HepG2 (cell line): Measurements from ENCODE around the gene C11orf16. TPM values are rescaled to one million over a fixed set of nuclear protein-coding genes. Genes with fewer than 3 reads are reported as not detected.

Experiments
- ATAC-seq: fragments of 200-7000 bp; cut with Tn5 transposase; 3 replicates; pipeline ENCODE4 v1.9.1; 2020; ENCODE audit warnings: mild to moderate bottlenecking, moderate library complexity
- BruUV-seq: library from RNA; stranded (reverse); fragments of 400-500 nt; replicated peaks from 2 replicates; lab custom pipeline; 2021; lab: Mats Ljungman, UMichigan
- CTCF ChIA-PET: fragments of 300-600 bp; formaldehyde crosslinking; extraction: SDS; loops from one replicate; lab custom pipeline; 2021; ENCODE audit warnings: low total read pairs, inconsistent platforms, low intra/inter-chr PET ratio; lab: Yijun Ruan, JAX
- POLR2A ChIA-PET: fragments of 350-600 bp; sonication (Branson Sonifier 250); formaldehyde crosslinking; loops from one replicate; lab custom pipeline; 2020; ENCODE audit warnings: antibody characterized with exemption, inconsistent platforms; lab: Yijun Ruan, JAX
- DNase-seq: peaks from one replicate; pipeline ENCODE4 v3.0.0-alpha.2; 2015; ENCODE audit warnings: low spot score
- FAIRE-seq: peaks from 3 replicates; lab custom pipeline; 2011; peaks lifted over from hg19 to GRCh38; lab: Jason Lieb, UNC
- H2AFZ ChIP-seq: one replicate; pipeline ENCODE4 v1.6.1; 2011; ENCODE audit warnings: low read length, inconsistent platforms
- H3K27ac ChIP-seq: fragments of 300-600 bp; 3 replicates; pipeline ENCODE4 v1.8.0; 2011; ENCODE audit warnings: mixed run types, mild to moderate bottlenecking, mixed read lengths, low read length, inconsistent platforms; ENCODE audit not compliant: insufficient read depth; ENCODE audit errors: extremely low read length
- H3K27me3 ChIP-seq, 2 experiments: fragments of 200-600 bp in 1 of 2; 2 replicates in 1 of 2; 3 replicates in 1 of 2; pipeline versions ENCODE4 v1.6.0 to v1.8.0; 2011; ENCODE audit warnings: low read length in 2 of 2, mild to moderate bottlenecking in 2 of 2, moderate library complexity in 2 of 2, inconsistent platforms in 1 of 2; ENCODE audit not compliant: insufficient read depth in 2 of 2, control insufficient read depth in 1 of 2
- H3K36me3 ChIP-seq, 2 experiments: fragments of 200-600 bp in 1 of 2; replicated peaks in 1 of 2; 2 replicates in 1 of 2; 3 replicates in 1 of 2; pipeline versions ENCODE4 v1.5.1 to v1.8.0; 2011; ENCODE audit warnings: low read length in 2 of 2, inconsistent platforms in 1 of 2; ENCODE audit not compliant: insufficient read depth in 2 of 2, control insufficient read depth in 1 of 2
- H3K4me1 ChIP-seq: 2 replicates; pipeline ENCODE4 v1.5.1; 2012; ENCODE audit warnings: low read length, inconsistent platforms; ENCODE audit not compliant: insufficient read depth
- H3K4me2 ChIP-seq: 2 replicates; pipeline ENCODE4 v1.6.0; 2011; ENCODE audit warnings: low read depth, low read length, inconsistent platforms
- H3K4me3 ChIP-seq, 3 experiments: fragments of 200-600 bp in 1 of 3; sonication (generic), shearing (Covaris generic) in 1 of 3; replicated peaks in 1 of 3; 2 replicates each; pipeline ENCODE4 v1.5.1; 2011 to 2016; ENCODE audit warnings: low read length in 3 of 3, inconsistent platforms in 2 of 3, low read depth in 2 of 3, mild to moderate bottlenecking in 2 of 3, control low read depth in 1 of 3, mixed read lengths in 1 of 3; ENCODE audit not compliant: insufficient read depth in 1 of 3
- H3K79me2 ChIP-seq: one replicate; pipeline ENCODE4 v1.6.1; 2011; ENCODE audit warnings: low read length, inconsistent platforms; ENCODE audit not compliant: insufficient read depth
- H3K9ac ChIP-seq: 2 replicates; pipeline ENCODE4 v1.6.0; 2011; ENCODE audit warnings: mild to moderate bottlenecking, low read depth, low read length, inconsistent platforms; ENCODE audit not compliant: insufficient read depth
- H3K9me3 ChIP-seq: 2 replicates; pipeline ENCODE4 v1.5.1; 2012; ENCODE audit warnings: mild to moderate bottlenecking, low read length
- H4K20me1 ChIP-seq: 2 replicates; pipeline ENCODE4 v1.6.0; 2011; ENCODE audit warnings: inconsistent platforms, mild to moderate bottlenecking, low read length, moderate library complexity; ENCODE audit not compliant: insufficient read depth
- CAMTA2 ChIP-seq: sonication (generic); formaldehyde crosslinking; IDR thresholded peaks from 2 replicates; pipeline ENCODE4 v1.4.0; 2020; ENCODE audit warnings: mild to moderate bottlenecking, missing genetic modification reagents, borderline replicate concordance
- FOXM1 ChIP-seq: sonication (generic); formaldehyde crosslinking; IDR thresholded peaks from 2 replicates; pipeline ENCODE4 v1.5.0; 2020; ENCODE audit warnings: missing genetic modification reagents
- FOXP1 ChIP-seq, 2 experiments: fragments of 450-650 bp in 1 of 2; IDR thresholded peaks; 2 replicates each; pipeline ENCODE4 v1.6.1; 2017 to 2018; ENCODE audit warnings: antibody characterized with exemption in 1 of 2
- GATAD1 ChIP-seq: IDR thresholded peaks from 2 replicates; pipeline ENCODE4 v1.6.1; 2016; ENCODE audit warnings: missing genetic modification reagents, missing compliant biosample characterization
- GMEB1 ChIP-seq: sonication (generic); formaldehyde crosslinking; IDR thresholded peaks from 2 replicates; pipeline ENCODE4 v1.5.1; 2020; ENCODE audit warnings: missing genetic modification reagents, mild to moderate bottlenecking, borderline replicate concordance
- NFE2L1 ChIP-seq: sonication (generic); formaldehyde crosslinking; IDR thresholded peaks from 2 replicates; pipeline ENCODE4 v1.4.0; 2020; ENCODE audit warnings: missing genetic modification reagents, mild to moderate bottlenecking, borderline replicate concordance
- SP5 ChIP-seq: IDR thresholded peaks from 2 replicates; pipeline ENCODE4 v1.6.1; 2016; ENCODE audit warnings: low read depth, borderline replicate concordance
- UBTF ChIP-seq: sonication (generic); formaldehyde crosslinking; IDR thresholded peaks from 2 replicates; pipeline ENCODE4 v1.4.0; 2020; ENCODE audit warnings: mild to moderate bottlenecking, missing genetic modification reagents
- ZBTB21 ChIP-seq: sonication (generic); formaldehyde crosslinking; IDR thresholded peaks from 2 replicates; pipeline ENCODE4 v1.4.0; 2020; ENCODE audit warnings: missing genetic modification reagents
- WGBS: methylation state at CpG from one replicate; pipeline ENCODE4 v1.1.6; 2017; ENCODE audit warnings: low lambda C conversion rate; 5-methylcytosine and 5-hydroxymethylcytosine counted together
- in situ Hi-C: cut with HindIII; loops from 2 replicates; pipeline ENCODE4 v1.10.0; 2017; ENCODE audit warnings: low pct_unique_long_range_greater_than_20kb; ENCODE audit not compliant: extremely low pct_ligation_motif_present
- intact Hi-C: fragments of 100-400 bp; cut with micrococcal nuclease; formaldehyde crosslinking; loops from one replicate; pipeline ENCODE4 v1.10.0; 2022; ENCODE audit not compliant: unreplicated experiment
- polyA plus RNA-seq, 8 experiments: library from polyadenylated mRNA; depleted of rRNA in 3 of 8; stranded (reverse) in 7 of 8; unstranded in 1 of 8; fragments of >200 nt; fragmentation: Illumina TruSeq in 4 of 8; extraction: Trizol in 4 of 8; gene quantifications; 2 replicates each; pipeline versions ENCODE4 v1.2.1 to v1.2.3, GENCODE V29; 2011 to 2016; ENCODE audit warnings: low read depth in 4 of 8, missing spikeins in 1 of 8, mixed read lengths in 1 of 8; ENCODE audit not compliant: insufficient read depth in 1 of 8
- total RNA-seq, 5 experiments: library from RNA; depleted of rRNA; stranded (reverse); fragments of >200 nt; fragmentation: Illumina TruSeq; extraction: Trizol; gene quantifications; 2 replicates each; pipeline ENCODE4 v1.2.3, GENCODE V29; 2016; ENCODE audit warnings: low read depth in 1 of 5

Gene C11orf16
- total and polyA plus RNA-seq, 2 of the 13 experiments (the other 11 are each of a cell fraction or from before 2014, with no cell fraction given) = not detected

GRCh38 chr11:8928205-8928604 lies 4.5 kb downstream of the C11orf16 start:
- H3K27ac ChIP-seq = no peak overlapping the region
- WGBS = 92% methylated on average over 4 of the region's 4 CpGs
- CTCF ChIA-PET = no interaction called here
- ATAC-seq (no peak), FAIRE-seq (no peak), DNase-seq (no peak)
- no peaks in the 10 kb centered on the region; a peak in 1 of 5 replicates for H3K36me3 ChIP-seq
- H3K9me3 ChIP-seq = no peaks in the 10 kb centered on the region
- no peaks in the 10 kb centered on the region for H4K20me1 ChIP-seq
- no peaks in the 10 kb centered on the region for H3K79me2 ChIP-seq
- TF ChIP-seq ZBTB21 (CRISPR knock-in tag) = no peak
- TF ChIP-seq FOXM1 = no peak
- no peak for TF ChIP-seq SP5 (CRISPR knock-in tag)
- no peak for TF ChIP-seq UBTF (CRISPR knock-in tag)
- no peak for TF ChIP-seq NFE2L1 (CRISPR knock-in tag)
- no peak for TF ChIP-seq CAMTA2 (CRISPR knock-in tag)
- TF ChIP-seq GMEB1 (CRISPR knock-in tag) = no peak
- no peak for TF ChIP-seq FOXP1 (IDR thresholded peaks at IDR 0.05)
- TF ChIP-seq FOXP1 (CRISPR knock-in tag; IDR thresholded peaks at IDR 0.05) = no peak
- no peak for TF ChIP-seq GATAD1 (CRISPR knock-in tag)
- POLR2A ChIA-PET = no interaction called here
- no peaks in the 10 kb centered on the region for H3K27me3 ChIP-seq
- no peak overlapping the region for H3K4me2 ChIP-seq
- no peak overlapping the region for H2AFZ ChIP-seq
- no peak overlapping the region for H3K9ac ChIP-seq
- in situ Hi-C loops (no loop called here), intact Hi-C loops (no loop called here)
- H3K4me1 ChIP-seq = peaks cover 7% of the 10 kb centered on the region; the same call in 1 of the 2 replicates
- no TSS peak for BruUV-seq
- H3K4me3 ChIP-seq = no peak overlapping the region
